Progenitor cell of endocrine pancreas (in vitro differentiated cells): Measurements from ENCODE around the gene RIOK3. TPM values are rescaled to one million over a fixed set of nuclear protein-coding genes. Genes with fewer than 3 reads are reported as not detected.

Experiments used
- DNase-seq: peaks from one replicate; pipeline ENCODE4 v3.0.0; 2021; ENCODE audit warnings: low spot score; ENCODE audit not compliant: unreplicated experiment
- H3K27ac Mint-ChIP-seq: 2 replicates; pipeline ENCODE4 v1.8.0; 2021; ENCODE audit warnings: mild to moderate bottlenecking, moderate library complexity, mixed read lengths
- H3K27me3 Mint-ChIP-seq: 2 replicates; pipeline ENCODE4 v1.8.0; 2021; ENCODE audit warnings: mixed read lengths
- H3K36me3 Mint-ChIP-seq: 2 replicates; pipeline ENCODE4 v1.8.0; 2022; ENCODE audit warnings: mixed read lengths; ENCODE audit not compliant: insufficient read depth
- H3K4me1 Mint-ChIP-seq: 2 replicates; pipeline ENCODE4 v1.8.0; 2021; ENCODE audit warnings: low read depth, mixed read lengths
- H3K4me3 Mint-ChIP-seq: 2 replicates; pipeline ENCODE4 v1.8.0; 2021; ENCODE audit warnings: low read depth, mild to moderate bottlenecking, moderate library complexity, mixed read lengths
- H3K9me3 Mint-ChIP-seq: 2 replicates; pipeline ENCODE4 v1.8.0; 2021; ENCODE audit warnings: low read depth, mixed read lengths
- CTCF ChIP-seq: fragments of 200-600 bp; sonication (generic); IDR thresholded peaks from one replicate; pipeline ENCODE4 v1.5.0; 2021; ENCODE audit warnings: antibody characterized with exemption, mild to moderate bottlenecking; ENCODE audit not compliant: unreplicated experiment
- total RNA-seq: library from RNA; stranded (reverse); gene quantifications from 2 replicates; pipeline ENCODE4 v1.2.1, GENCODE V29; 2021

RIOK3 gene
- total RNA-seq, 1 donor from 2014 or later: 52.8 TPM

- Mint-ChIP-seq H3K4me1 (peaks cover 14% of the 10 kb centered on the region), H3K4me3 (no peak overlapping the region), H3K27ac (no peak overlapping the region), H3K9me3 (no peaks in the 10 kb centered on the region), H3K27me3 (no peaks in the 10 kb centered on the region), H3K36me3 (peaks cover 3% of the 10 kb centered on the region)
- DNase-seq: no peak
- no peak for TF ChIP-seq CTCF
Measured at GRCh38 chr18:23458830-23459529, 5.9 kb downstream of the RIOK3 start.

GRCh38 chr18:23459530-23459921 lies 6.4 kb downstream of the RIOK3 start:
- Mint-ChIP-seq H3K9me3 (no peaks in the 10 kb centered on the region), H3K27me3 (no peaks in the 10 kb centered on the region), H3K27ac (no peak overlapping the region), H3K4me3 (no peak overlapping the region), H3K36me3 (peaks cover 5% of the 10 kb centered on the region), H3K4me1 (peaks cover 9% of the 10 kb centered on the region)
- TF ChIP-seq CTCF: no peak
- DNase-seq: no peak

- Mint-ChIP-seq H3K4me1 (peaks cover 8% of the 10 kb centered on the region), H3K27ac (no peak overlapping the region), H3K9me3 (no peaks in the 10 kb centered on the region), H3K36me3 (peaks cover 7% of the 10 kb centered on the region), H3K4me3 (no peak overlapping the region), H3K27me3 (no peaks in the 10 kb centered on the region)
- DNase-seq: no peak
- TF ChIP-seq CTCF: no peak
Measured at GRCh38 chr18:23460285-23461273, 7.5 kb downstream of the RIOK3 start.

GRCh38 chr18:23462876-23463275 lies 9.8 kb downstream of the RIOK3 start:
- Mint-ChIP-seq H3K27me3 (no peaks in the 10 kb centered on the region), H3K36me3 (peaks cover 15% of the 10 kb centered on the region)
- TF ChIP-seq CTCF: no peak

GRCh38 chr18:23468753-23469459 lies 15.8 kb downstream of the RIOK3 start:
- Mint-ChIP-seq H3K9me3 (no peaks in the 10 kb centered on the region), H3K36me3 (peaks cover 20% of the 10 kb centered on the region), H3K4me1 (no peaks in the 10 kb centered on the region), H3K27me3 (no peaks in the 10 kb centered on the region), H3K4me3 (no peak overlapping the region), H3K27ac (no peak overlapping the region)
- no peak for TF ChIP-seq CTCF
- no peak for DNase-seq

More at GRCh38 chr18:23462876-23463275, 9.8 kb downstream of the RIOK3 start:
- no peaks in the 10 kb centered on the region for H3K9me3 Mint-ChIP-seq
- peaks cover 8% of the 10 kb centered on the region for H3K4me1 Mint-ChIP-seq
- H3K4me3 Mint-ChIP-seq: no peak overlapping the region
- H3K27ac Mint-ChIP-seq: no peak overlapping the region
- DNase-seq: no peak
